VCaP (cell line): ENCODE measurements around the gene PERM1.

Source experiments
- H3K27ac ChIP-seq: fragments of 450-650 bp; 2 replicates; pipeline ENCODE4 v1.5.1; 2017
- TF ChIP-seq, protein P1 (sequence below): fragments of 450-650 bp; conservative IDR thresholded peaks from 2 replicates; pipeline ENCODE4 v1.5.1; 2017; ENCODE audit warnings: mild to moderate bottlenecking, moderate library complexity

PERM1 gene

DNA sequence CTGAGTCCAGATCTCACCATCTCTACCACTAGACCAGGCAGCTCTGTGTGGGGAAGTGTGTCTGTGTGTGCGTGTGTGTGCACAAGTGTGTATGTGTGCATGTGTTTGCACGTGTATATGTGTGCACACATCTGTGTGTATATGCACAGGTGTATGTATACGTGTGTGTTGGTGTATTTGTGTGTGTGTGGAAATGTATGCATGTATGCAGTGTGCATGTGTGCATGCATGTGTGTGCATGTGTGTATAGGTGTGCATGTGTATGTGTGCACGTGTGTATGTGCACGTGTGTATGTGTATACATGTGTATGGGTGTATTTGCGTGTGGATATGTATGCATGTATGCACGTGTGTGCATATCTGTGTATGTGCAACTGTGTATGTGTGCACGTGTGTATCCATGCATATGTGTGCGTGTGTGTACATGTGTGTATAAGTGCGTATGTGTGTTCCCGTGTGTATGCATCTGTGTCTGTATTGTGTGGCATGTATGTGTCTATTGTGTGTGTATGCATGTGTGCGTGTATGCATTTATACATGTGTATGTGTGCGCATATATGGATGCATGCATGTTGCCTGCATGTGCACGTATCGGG lies 12.5 kb downstream of the PERM1 start:
- TF ChIP-seq, protein P1, sequence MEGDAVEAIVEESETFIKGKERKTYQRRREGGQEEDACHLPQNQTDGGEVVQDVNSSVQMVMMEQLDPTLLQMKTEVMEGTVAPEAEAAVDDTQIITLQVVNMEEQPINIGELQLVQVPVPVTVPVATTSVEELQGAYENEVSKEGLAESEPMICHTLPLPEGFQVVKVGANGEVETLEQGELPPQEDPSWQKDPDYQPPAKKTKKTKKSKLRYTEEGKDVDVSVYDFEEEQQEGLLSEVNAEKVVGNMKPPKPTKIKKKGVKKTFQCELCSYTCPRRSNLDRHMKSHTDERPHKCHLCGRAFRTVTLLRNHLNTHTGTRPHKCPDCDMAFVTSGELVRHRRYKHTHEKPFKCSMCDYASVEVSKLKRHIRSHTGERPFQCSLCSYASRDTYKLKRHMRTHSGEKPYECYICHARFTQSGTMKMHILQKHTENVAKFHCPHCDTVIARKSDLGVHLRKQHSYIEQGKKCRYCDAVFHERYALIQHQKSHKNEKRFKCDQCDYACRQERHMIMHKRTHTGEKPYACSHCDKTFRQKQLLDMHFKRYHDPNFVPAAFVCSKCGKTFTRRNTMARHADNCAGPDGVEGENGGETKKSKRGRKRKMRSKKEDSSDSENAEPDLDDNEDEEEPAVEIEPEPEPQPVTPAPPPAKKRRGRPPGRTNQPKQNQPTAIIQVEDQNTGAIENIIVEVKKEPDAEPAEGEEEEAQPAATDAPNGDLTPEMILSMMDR, result no peak

DNA sequence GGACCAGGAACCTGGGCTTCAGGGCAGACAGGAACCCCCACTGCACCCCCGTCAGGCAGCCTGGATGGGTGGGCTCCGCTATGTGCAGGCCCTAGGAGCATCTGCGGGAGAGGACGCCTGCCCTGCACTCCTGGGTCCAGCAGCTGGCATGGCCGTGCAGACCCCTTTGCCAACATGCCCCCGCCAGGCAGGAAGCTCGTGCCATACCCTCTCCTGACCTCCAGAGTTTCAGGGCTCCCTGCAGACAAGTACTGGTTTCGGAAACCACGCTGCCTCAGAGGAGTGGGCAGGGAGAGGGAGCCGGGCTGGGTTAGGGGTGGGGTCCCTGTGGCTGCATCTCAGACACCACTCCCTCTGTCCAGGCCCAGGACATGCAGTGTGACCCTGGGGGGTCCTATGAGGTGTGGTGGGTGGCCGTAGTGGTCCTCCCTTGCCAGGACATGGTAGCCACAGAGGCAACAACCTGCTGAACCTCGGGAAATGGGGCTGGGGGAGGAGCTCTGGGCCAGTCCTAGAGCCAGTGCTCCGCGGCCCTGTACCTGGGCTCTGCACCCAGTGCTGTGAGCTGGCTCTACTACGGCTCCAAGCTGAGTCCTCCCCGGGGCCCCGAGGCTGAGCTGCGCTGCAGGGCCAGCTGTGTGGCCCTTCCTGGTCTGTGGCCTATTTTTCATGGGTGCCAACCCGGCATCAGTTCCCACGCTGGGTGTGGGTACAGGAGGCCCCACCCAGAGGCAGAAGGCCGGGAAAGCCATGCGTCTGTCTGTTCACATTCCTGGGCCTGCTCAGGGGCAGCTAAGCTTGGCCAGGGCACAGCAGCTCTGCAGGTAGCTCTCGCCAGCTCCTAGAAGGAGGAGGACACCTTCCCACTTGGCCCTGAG lies 14.2 kb downstream of the PERM1 start:
- TF ChIP-seq, protein P1, result no peak
- H3K27ac ChIP-seq, result peak overlapping the region; percentile 89

More for the DNA sequence above, 12.5 kb downstream of the PERM1 start:
- H3K27ac ChIP-seq, result no peak overlapping the region

DNA sequence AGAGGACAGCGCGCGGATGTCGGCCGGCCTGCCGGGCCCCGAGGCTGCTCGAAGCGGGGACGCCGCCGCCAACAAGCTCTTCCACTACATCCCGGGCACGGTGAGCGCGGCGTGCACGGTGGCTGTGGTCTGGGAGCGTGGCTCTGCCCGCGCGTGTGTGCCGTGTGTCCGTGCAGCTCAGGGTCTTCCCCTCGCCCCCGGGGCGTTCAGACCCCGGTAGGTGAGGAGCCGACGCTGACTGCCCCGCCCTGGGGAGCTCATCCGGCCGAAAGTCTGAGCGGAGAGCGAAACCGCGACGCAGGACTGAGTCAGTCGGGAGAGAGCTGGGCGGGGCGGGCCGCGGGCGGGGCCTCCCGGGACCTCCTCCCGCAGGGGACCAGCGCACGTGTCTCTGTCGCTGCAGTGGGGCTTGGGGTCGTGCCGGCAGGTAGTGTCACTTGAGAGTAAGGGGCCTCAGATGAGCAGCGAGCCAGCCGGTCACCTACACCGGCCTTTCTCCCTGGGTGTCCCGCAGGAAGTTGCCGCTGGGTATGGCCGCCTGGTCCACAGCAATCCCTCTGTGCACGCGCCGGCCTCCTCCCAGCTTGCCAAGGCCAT lies 15.1 kb downstream of the PERM1 start:
- peak overlapping the region; percentile 89 for H3K27ac ChIP-seq
- TF ChIP-seq, protein P1, result no peak

DNA sequence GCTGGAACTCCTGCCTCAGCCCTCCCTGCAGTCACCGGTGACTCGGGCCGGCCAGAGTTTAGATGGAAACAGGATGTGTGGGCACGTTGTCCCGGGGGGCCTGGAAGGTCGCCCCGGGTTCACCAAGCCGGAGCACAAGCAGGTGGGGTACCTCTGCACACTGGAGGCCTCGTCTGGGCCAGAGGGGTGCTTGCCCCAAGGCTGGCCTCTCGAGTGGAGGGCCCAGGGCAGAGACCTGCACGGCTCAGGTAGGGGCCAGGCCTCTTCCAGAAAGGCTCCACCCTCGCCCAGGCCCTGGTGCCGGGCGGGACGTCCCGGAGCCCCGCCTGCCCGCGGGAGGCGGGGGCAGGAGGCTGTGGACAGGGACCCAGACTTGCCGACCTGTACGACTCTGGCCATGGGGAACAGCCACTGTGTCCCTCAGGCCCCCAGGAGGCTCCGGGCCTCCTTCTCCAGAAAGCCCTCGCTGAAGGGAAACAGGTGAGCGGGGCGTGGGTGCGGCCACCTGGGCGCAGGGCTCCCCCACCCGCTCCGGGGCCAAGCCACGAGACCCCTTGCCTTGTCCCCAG lies 15.7 kb downstream of the PERM1 start, which contains the start of gene PLEKHN1:
TSS of gene PLEKHN1 (plus strand) at position 348 of the 569 bp plus-strand sequence. CDS start at position 398, 50 bp downstream.
- TF ChIP-seq, protein P1, result no peak
- peak within 1 kb of the TSS; percentile 89 for H3K27ac ChIP-seq

DNA sequence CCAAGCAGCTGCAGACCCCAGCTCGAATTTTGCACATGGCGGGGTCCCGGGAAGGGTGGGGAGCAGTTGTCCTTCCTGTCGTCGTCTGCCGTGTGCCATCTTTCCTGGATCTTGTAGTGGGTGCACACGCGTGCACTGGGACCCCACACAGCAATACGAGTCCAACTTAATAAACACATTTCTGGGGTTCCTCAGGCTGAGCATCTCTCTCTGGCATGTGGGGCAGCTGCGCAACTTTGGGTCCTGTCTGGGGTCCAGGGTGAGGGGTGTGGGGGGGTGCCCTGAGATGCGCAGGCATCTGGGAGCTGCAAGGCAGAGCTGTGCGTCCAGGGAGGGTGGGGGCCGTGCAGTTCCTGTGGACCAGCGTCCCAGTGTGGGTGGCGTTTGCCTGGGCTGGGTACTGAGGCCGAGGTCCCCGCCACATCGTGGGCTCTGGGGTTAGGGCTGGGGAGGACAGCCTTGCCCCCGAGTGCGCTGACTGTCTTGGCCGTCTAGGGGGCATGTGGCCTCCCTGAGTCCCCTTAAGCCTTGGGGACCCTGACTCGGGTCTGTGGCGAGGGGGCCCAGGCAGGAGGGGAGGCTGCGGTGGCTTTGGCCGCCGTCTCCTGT lies 16.3 kb downstream of the PERM1 start:
- TF ChIP-seq, protein P1, result no peak
- peak overlapping the region; percentile 89 for H3K27ac ChIP-seq

DNA sequence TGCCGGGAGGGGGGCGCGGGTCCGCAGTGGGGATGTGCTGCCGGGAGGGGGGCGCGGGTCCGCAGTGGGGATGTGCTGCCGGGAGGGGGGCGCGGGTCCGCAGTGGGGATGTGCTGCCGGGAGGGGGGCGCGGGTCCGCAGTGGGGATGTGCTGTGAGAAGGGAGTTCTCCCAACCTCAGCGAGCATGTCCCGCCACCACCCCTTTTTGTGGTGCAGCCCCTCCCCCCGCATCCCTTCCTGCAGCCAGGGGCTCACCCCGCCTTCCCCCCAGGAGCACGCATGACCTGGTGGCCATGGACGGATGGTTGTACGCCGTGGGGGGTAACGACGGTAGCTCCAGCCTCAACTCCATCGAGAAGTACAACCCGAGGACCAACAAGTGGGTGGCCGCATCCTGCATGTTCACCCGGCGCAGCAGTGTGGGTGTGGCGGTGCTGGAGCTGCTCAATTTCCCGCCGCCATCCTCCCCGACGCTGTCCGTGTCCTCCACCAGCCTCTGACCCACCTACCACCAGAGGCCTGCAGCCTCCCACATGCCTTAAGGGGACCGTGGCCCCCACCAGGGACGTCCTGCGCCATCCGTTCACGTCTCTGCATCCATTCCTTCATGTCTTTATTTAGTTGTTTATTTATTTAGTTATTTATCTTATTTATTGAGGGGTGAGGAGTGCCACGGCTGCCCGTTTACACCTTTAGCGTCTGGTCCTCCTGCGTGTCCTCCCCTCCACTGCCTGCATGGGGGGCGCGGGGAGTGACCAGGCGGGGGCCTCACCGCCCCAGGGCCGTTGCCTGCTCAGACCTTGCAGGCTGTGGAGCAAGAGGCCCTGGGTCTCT lies 17.0 kb downstream of the PERM1 start:
- TF ChIP-seq, protein P1, result no peak
- peak overlapping the region; percentile 89; the same call in 1 of the 2 replicates for H3K27ac ChIP-seq
